Endothelial cell of umbilical vein (primary cell): Measurements from ENCODE around the gene HIP1. TPM values are rescaled to one million over a fixed set of nuclear protein-coding genes. Genes with fewer than 3 reads are reported as not detected.

Experiments
- BruUV-seq: library from RNA; stranded (reverse); fragments of 400-500 nt; replicated peaks from 2 replicates; lab custom pipeline; 2021; lab: Mats Ljungman, UMichigan
- CTCF ChIA-PET: fragments of 300-600, 350-600 bp; sonication (Branson Sonifier 250); formaldehyde crosslinking; loops from one replicate; lab custom pipeline; 2021; ENCODE audit warnings: antibody characterized with exemption, inconsistent platforms; lab: Charles Lee
- POLR2A ChIA-PET: fragments of 300-600, 350-600 bp; sonication (Branson Sonifier 250); formaldehyde crosslinking; loops from one replicate; lab custom pipeline; 2021; ENCODE audit warnings: antibody characterized with exemption, inconsistent platforms; lab: Charles Lee
- DNase-seq: peaks from one replicate; pipeline ENCODE4 v3.0.0-alpha.2; 2011; ENCODE audit warnings: low read depth, low spot score
- FAIRE-seq: peaks from 2 replicates; lab custom pipeline; 2011; peaks lifted over from hg19 to GRCh38; lab: Jason Lieb, UNC
- H2AFZ ChIP-seq: 2 replicates; pipeline ENCODE4 v1.6.0; 2012; ENCODE audit warnings: low read depth, low read length, control low read depth, inconsistent platforms
- H3K27ac ChIP-seq: 2 replicates; pipeline ENCODE4 v1.5.1; 2011; ENCODE audit warnings: low read depth, mild to moderate bottlenecking, control low read depth, low read length, moderate library complexity; ENCODE audit not compliant: insufficient read depth
- H3K27me3 ChIP-seq, 2 experiments: 2 replicates each; pipeline versions ENCODE4 v1.6.0 to v1.6.1; 2011; ENCODE audit warnings: low read length in 2 of 2, mixed read lengths in 1 of 2; ENCODE audit not compliant: control insufficient read depth in 2 of 2, insufficient read depth in 2 of 2
- H3K36me3 ChIP-seq, 2 experiments: 2 replicates in 1 of 2; 3 replicates in 1 of 2; pipeline ENCODE4 v1.5.1; 2011; ENCODE audit warnings: low read length in 2 of 2, mild to moderate bottlenecking in 1 of 2, moderate library complexity in 1 of 2; ENCODE audit not compliant: control insufficient read depth in 2 of 2, insufficient read depth in 2 of 2; ENCODE audit errors: extremely low read depth in 1 of 2
- H3K4me1 ChIP-seq: 3 replicates; pipeline ENCODE4 v1.5.1; 2011; ENCODE audit warnings: mild to moderate bottlenecking, low read length; ENCODE audit not compliant: control insufficient read depth, insufficient read depth; ENCODE audit errors: extremely low read depth
- H3K4me2 ChIP-seq: 2 replicates; pipeline ENCODE4 v1.6.1; 2011; ENCODE audit warnings: low read length, control low read depth, mixed read lengths; ENCODE audit not compliant: insufficient read depth
- H3K4me3 ChIP-seq, 3 experiments: fragments of 200-600 bp in 1 of 3; sonication (generic), shearing (Covaris generic) in 1 of 3; replicated peaks in 1 of 3; 2 replicates each; pipeline ENCODE4 v1.5.1; 2011 to 2016; ENCODE audit warnings: control low read depth in 3 of 3, low read length in 3 of 3, mild to moderate bottlenecking in 2 of 3, inconsistent platforms in 1 of 3, low read depth in 1 of 3, moderate library complexity in 1 of 3; ENCODE audit not compliant: insufficient read depth in 1 of 3
- H3K79me2 ChIP-seq: 2 replicates; pipeline ENCODE4 v1.6.0; 2012; ENCODE audit warnings: low read length, inconsistent platforms; ENCODE audit not compliant: control insufficient read depth, insufficient read depth
- H3K9ac ChIP-seq: replicated peaks from 2 replicates; pipeline ENCODE3; 2011; ENCODE audit warnings: low read length, control low read depth; ENCODE audit not compliant: insufficient read depth; ENCODE audit errors: extremely low read depth
- H3K9me1 ChIP-seq: replicated peaks from 3 replicates; pipeline ENCODE4 v1.6.0; 2011; ENCODE audit warnings: mild to moderate bottlenecking, low read length; ENCODE audit not compliant: control insufficient read depth, insufficient read depth; ENCODE audit errors: extremely low read depth
- H3K9me3 ChIP-seq: replicated peaks from 2 replicates; pipeline ENCODE4 v1.5.1; 2012; ENCODE audit warnings: low read length, inconsistent platforms; ENCODE audit not compliant: control insufficient read depth, insufficient read depth
- H4K20me1 ChIP-seq: replicated peaks from 2 replicates; pipeline ENCODE3; 2011; ENCODE audit warnings: mild to moderate bottlenecking, low read length; ENCODE audit not compliant: control insufficient read depth, insufficient read depth; ENCODE audit errors: extremely low read depth
- CTCF ChIP-seq, 2 donors: IDR thresholded peaks; 1 replicate in 1 of 2; 2 replicates in 1 of 2; pipeline ENCODE4 v1.5.1; 2011; ENCODE audit warnings: low read length in 2 of 2, mild to moderate bottlenecking in 2 of 2, moderate library complexity in 2 of 2, control low read depth in 1 of 2, inconsistent platforms in 1 of 2, low read depth in 1 of 2; ENCODE audit not compliant: insufficient read depth in 1 of 2; ENCODE audit errors: extremely low read depth in 1 of 2
- EZH2 ChIP-seq: IDR thresholded peaks from 2 replicates; pipeline ENCODE4 v1.6.1; 2012; ENCODE audit warnings: borderline replicate concordance, low read depth, mild to moderate bottlenecking, moderate library complexity, low read length, inconsistent platforms; ENCODE audit not compliant: severe bottlenecking
- FOS ChIP-seq: IDR thresholded peaks from 2 replicates; pipeline ENCODE4 v1.6.1; 2011; ENCODE audit warnings: mild to moderate bottlenecking, low read length, moderate library complexity, borderline replicate concordance; ENCODE audit not compliant: insufficient read depth
- GATA2 ChIP-seq: IDR thresholded peaks from 2 replicates; pipeline ENCODE4 v1.7.0; 2011; ENCODE audit warnings: low read depth, mild to moderate bottlenecking, moderate library complexity, mixed read lengths, low read length; ENCODE audit not compliant: insufficient read length, insufficient read depth
- JUN ChIP-seq: IDR thresholded peaks from 2 replicates; pipeline ENCODE4 v1.6.1; 2011; ENCODE audit warnings: borderline replicate concordance, low read depth; ENCODE audit not compliant: insufficient read length, insufficient read depth
- MYC ChIP-seq: IDR thresholded peaks from one replicate; pipeline ENCODE4 v1.6.1; 2011; ENCODE audit warnings: mild to moderate bottlenecking, low read depth, low read length
- POLR2A ChIP-seq: IDR thresholded peaks from 2 replicates; pipeline ENCODE4 v1.6.1; 2012; ENCODE audit warnings: low read depth, mild to moderate bottlenecking, control low read depth, low read length
- POLR2AphosphoS5 ChIP-seq: IDR thresholded peaks from 2 replicates; pipeline ENCODE4 v1.6.1; 2012; ENCODE audit warnings: low read depth, mild to moderate bottlenecking, control low read depth, low read length, moderate library complexity; ENCODE audit not compliant: insufficient read depth
- dilution Hi-C: fragments of 300-500 bp; cut with MboI; formaldehyde crosslinking; loops from one replicate; pipeline ENCODE4 v1.15.0; 2019; ENCODE audit warnings: low sequenced_read_pairs; ENCODE audit not compliant: extremely low pct_ligation_motif_present
- intact Hi-C: fragments of 100-400 bp; cut with micrococcal nuclease; formaldehyde crosslinking; loops from one replicate; pipeline ENCODE4 v1.10.0; 2022
- polyA plus RNA-seq, 4 experiments: library from polyadenylated mRNA; depleted of rRNA in 3 of 4; stranded (reverse) in 3 of 4; unstranded in 1 of 4; fragments of >200 nt; gene quantifications; 2 replicates each; pipeline versions ENCODE4 v1.2.1 to v1.2.3, GENCODE V29; 2011 to 2012; ENCODE audit warnings: missing spikeins in 1 of 4
- total RNA-seq: library from RNA; stranded (reverse); gene quantifications from 2 replicates; pipeline ENCODE4 v1.2.3, GENCODE V29; 2021
- TF ChIP-seq, protein P1 (sequence below): IDR thresholded peaks from 2 replicates; pipeline ENCODE4 v1.6.1; 2011; ENCODE audit not compliant: insufficient read depth, insufficient read length

The HIP1 gene
- total and polyA plus RNA-seq, 2 donors (not counting 3 experiments of a cell fraction or from before 2014, with no cell fraction given): 23.7 to 47.6 TPM

- Histone ChIP-seq H3K9me3 (no peaks in the 10 kb centered on the region), H3K9me1 (no peaks in the 10 kb centered on the region), H4K20me1 (no peaks in the 10 kb centered on the region), H3K27ac (no peak overlapping the region), H3K79me2 (no peaks in the 10 kb centered on the region), H3K4me3 (no peak overlapping the region), H2AFZ (no peak overlapping the region), H3K4me1 (no peaks in the 10 kb centered on the region), H3K36me3 (no peaks in the 10 kb centered on the region), H3K4me2 (no peak overlapping the region), H3K27me3 (no peaks in the 10 kb centered on the region), H3K9ac (no peak overlapping the region)
- dilution Hi-C loops: no loop called here
- no peak for FAIRE-seq
- no TSS peak for BruUV-seq
- TF ChIP-seq, protein P1, sequence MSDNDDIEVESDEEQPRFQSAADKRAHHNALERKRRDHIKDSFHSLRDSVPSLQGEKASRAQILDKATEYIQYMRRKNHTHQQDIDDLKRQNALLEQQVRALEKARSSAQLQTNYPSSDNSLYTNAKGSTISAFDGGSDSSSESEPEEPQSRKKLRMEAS: no peak
- no peak for TF ChIP-seq POLR2AphosphoS5
- TF ChIP-seq POLR2A: no peak
- no peak for TF ChIP-seq CTCF (IDR thresholded peaks at IDR 0.05; ENCODE audit: extremely low read depth in 1 of 2, insufficient read depth in 1 of 2, low read depth in 1 of 2, low read length in 2 of 2)
- no peak for TF ChIP-seq MYC
- TF ChIP-seq JUN: no peak
- no peak for TF ChIP-seq GATA2
- TF ChIP-seq FOS: no peak
- no peak for TF ChIP-seq EZH2
- intact Hi-C loops: no loop called here
- POLR2A ChIA-PET: no interaction called here
- DNase-seq: no peak
- CTCF ChIA-PET: no interaction called here
Measured at GRCh38 chr7:75656740-75657139, 82.0 kb downstream of the HIP1 start.
